Amniotic epithelial cell (primary cell): ENCODE results near the gene NCR3LG1.
A peak's percentile ranks its signal among the peaks of the same experiment; 100 is the strongest.

Experiments
- DNase-seq: peaks from one replicate; pipeline ENCODE4 v3.0.0-alpha.2; 2010; ENCODE audit warnings: low read depth

The NCR3LG1 gene

GRCh38 chr11:17394743-17395390 is 43.3 kb downstream of the NCR3LG1 start:
- DNase-seq, result no peak

- DNase-seq, result no peak
These were observed 44.0 kb downstream of the NCR3LG1 start for GRCh38 chr11:17395554-17395961.

- DNase-seq, result no peak
These were observed 44.4 kb downstream of the NCR3LG1 start for GRCh38 chr11:17395978-17396377.

GRCh38 chr11:17396598-17397310 is 45.2 kb downstream of the NCR3LG1 start:
- DNase-seq, result no peak

- no peak for DNase-seq
These were observed 45.9 kb downstream of the NCR3LG1 start for GRCh38 chr11:17397311-17398002.

- no peak for DNase-seq
These were observed 47.6 kb downstream of the NCR3LG1 start for GRCh38 chr11:17399236-17399635.

- DNase-seq, result no peak
These were observed 48.6 kb downstream of the NCR3LG1 start for GRCh38 chr11:17400048-17400775.

- DNase-seq, result no peak
These were observed 49.7 kb downstream of the NCR3LG1 start for GRCh38 chr11:17401316-17401715.

GRCh38 chr11:17401841-17402240 is 50.2 kb downstream of the NCR3LG1 start:
- no peak for DNase-seq

- DNase-seq, result no peak
These were observed 50.9 kb downstream of the NCR3LG1 start for GRCh38 chr11:17402486-17402885.

GRCh38 chr11:17403980-17404759 is 52.6 kb downstream of the NCR3LG1 start:
- peak; percentile 73 for DNase-seq

GRCh38 chr11:17405232-17406005 is 53.8 kb downstream of the NCR3LG1 start:
- peak; percentile 42 for DNase-seq

GRCh38 chr11:17406082-17406817 is 54.6 kb downstream of the NCR3LG1 start:
- no peak for DNase-seq

GRCh38 chr11:17406818-17407149 is 55.2 kb downstream of the NCR3LG1 start:
- DNase-seq, result no peak

- no peak for DNase-seq
These were observed 56.0 kb downstream of the NCR3LG1 start for GRCh38 chr11:17407575-17407974.

- no peak for DNase-seq
These were observed 56.4 kb downstream of the NCR3LG1 start for GRCh38 chr11:17408026-17408425.

GRCh38 chr11:17408641-17409040 is 57.0 kb downstream of the NCR3LG1 start:
- no peak for DNase-seq

- DNase-seq, result no peak
These were observed 59.2 kb downstream of the NCR3LG1 start for GRCh38 chr11:17410606-17411379.

GRCh38 chr11:17411418-17411817 is 59.8 kb downstream of the NCR3LG1 start:
- no peak for DNase-seq
